ENCODE results near the gene MTHFD1L.
"Not testable (repeated sequence)": the region's sequence is repeated elsewhere in the genome, so short reads cannot be mapped to it uniquely, and the experiment has no call there.

The MTHFD1L gene

GRCh38 chr6:150857062-150857944 is 8.2 kb upstream of the MTHFD1L start:
- no peaks in the 10 kb centered on the region for H3K9me3 Mint-ChIP-seq
- no peak overlapping the region for H3K27ac Mint-ChIP-seq
- peaks cover 9% of the 10 kb centered on the region for H3K27me3 Mint-ChIP-seq
- H3K4me1 Mint-ChIP-seq (ENCODE audit: low read depth), result peaks cover 9% of the 10 kb centered on the region
- H3K4me3 Mint-ChIP-seq, result no peak overlapping the region
- no peaks in the 10 kb centered on the region for H3K36me3 Mint-ChIP-seq (ENCODE audit: low read depth)

GRCh38 chr6:150857945-150858308 is 7.6 kb upstream of the MTHFD1L start:
- Mint-ChIP-seq H3K4me3 (no peak overlapping the region), H3K27ac (no peak overlapping the region), H3K36me3 (ENCODE audit: low read depth) (no peaks in the 10 kb centered on the region), H3K27me3 (peaks cover 15% of the 10 kb centered on the region), H3K9me3 (no peaks in the 10 kb centered on the region), H3K4me1 (ENCODE audit: low read depth) (peaks cover 15% of the 10 kb centered on the region)

GRCh38 chr6:150861448-150862168 is 3.9 kb upstream of the MTHFD1L start:
- H3K27ac Mint-ChIP-seq; H3K9me3 Mint-ChIP-seq; H3K4me3 Mint-ChIP-seq; H3K36me3 Mint-ChIP-seq (ENCODE audit: low read depth): not testable (repeated sequence)
- Mint-ChIP-seq H3K27me3 (peaks cover 23% of the 10 kb centered on the region), H3K4me1 (ENCODE audit: low read depth) (peaks cover 20% of the 10 kb centered on the region)

- Mint-ChIP-seq H3K27ac (no peak overlapping the region), H3K36me3 (ENCODE audit: low read depth) (peaks cover 9% of the 10 kb centered on the region), H3K4me3 (no peak overlapping the region), H3K4me1 (ENCODE audit: low read depth) (peaks cover 28% of the 10 kb centered on the region), H3K27me3 (peaks cover 23% of the 10 kb centered on the region), H3K9me3 (no peaks in the 10 kb centered on the region)
Measured at GRCh38 chr6:150863213-150863928, 2.1 kb upstream of the MTHFD1L start.

GRCh38 chr6:150865043-150865405 is 478 bp upstream of the MTHFD1L start:
- H3K36me3 Mint-ChIP-seq (ENCODE audit: low read depth), result peaks cover 16% of the 10 kb centered on the region
- peak overlapping the region; percentile 86 for H3K27ac Mint-ChIP-seq
- no peaks in the 10 kb centered on the region for H3K9me3 Mint-ChIP-seq
- peak overlapping the region; percentile 82 for H3K4me3 Mint-ChIP-seq
- H3K4me1 Mint-ChIP-seq (ENCODE audit: low read depth), result peaks cover 34% of the 10 kb centered on the region
- H3K27me3 Mint-ChIP-seq, result peaks cover 23% of the 10 kb centered on the region

GRCh38 chr6:150866147-150866990 is 867 bp downstream of the MTHFD1L start:
- Mint-ChIP-seq H3K27me3 (peaks cover 17% of the 10 kb centered on the region), H3K4me3 (peak overlapping the region; percentile 93), H3K36me3 (ENCODE audit: low read depth) (peaks cover 24% of the 10 kb centered on the region)

GRCh38 chr6:150866991-150867501 is 1.5 kb downstream of the MTHFD1L start:
- H3K36me3 Mint-ChIP-seq (ENCODE audit: low read depth), result peaks cover 25% of the 10 kb centered on the region
- H3K27ac Mint-ChIP-seq, result peak overlapping the region; percentile 92
- H3K27me3 Mint-ChIP-seq, result peaks cover 15% of the 10 kb centered on the region
- H3K4me1 Mint-ChIP-seq (ENCODE audit: low read depth), result peaks cover 27% of the 10 kb centered on the region
- H3K9me3 Mint-ChIP-seq, result no peaks in the 10 kb centered on the region
- H3K4me3 Mint-ChIP-seq, result peak overlapping the region; percentile 93

More at GRCh38 chr6:150866147-150866990, 867 bp downstream of the MTHFD1L start:
- Mint-ChIP-seq H3K9me3 (no peaks in the 10 kb centered on the region), H3K4me1 (ENCODE audit: low read depth) (peaks cover 34% of the 10 kb centered on the region), H3K27ac (peak overlapping the region; percentile 94)

GRCh38 chr6:150868759-150869158 is 3.3 kb downstream of the MTHFD1L start:
- Mint-ChIP-seq H3K4me3 (no peak overlapping the region), H3K9me3 (no peaks in the 10 kb centered on the region), H3K36me3 (ENCODE audit: low read depth) (peaks cover 35% of the 10 kb centered on the region), H3K27ac (no peak overlapping the region), H3K27me3 (peaks cover 2% of the 10 kb centered on the region), H3K4me1 (ENCODE audit: low read depth) (peaks cover 19% of the 10 kb centered on the region)

- Mint-ChIP-seq H3K36me3 (ENCODE audit: low read depth) (peaks cover 57% of the 10 kb centered on the region), H3K9me3 (no peaks in the 10 kb centered on the region), H3K27me3 (no peaks in the 10 kb centered on the region), H3K4me3 (no peak overlapping the region), H3K27ac (no peak overlapping the region), H3K4me1 (ENCODE audit: low read depth) (peaks cover 4% of the 10 kb centered on the region)
Measured at GRCh38 chr6:150874179-150874578, 8.7 kb downstream of the MTHFD1L start.

GRCh38 chr6:150875841-150876240 is 10.3 kb downstream of the MTHFD1L start:
- peaks cover 60% of the 10 kb centered on the region for H3K36me3 Mint-ChIP-seq (ENCODE audit: low read depth)
- H3K9me3 Mint-ChIP-seq, result no peaks in the 10 kb centered on the region
- H3K27ac Mint-ChIP-seq, result no peak overlapping the region
- no peaks in the 10 kb centered on the region for H3K27me3 Mint-ChIP-seq
- H3K4me3 Mint-ChIP-seq, result no peak overlapping the region
- no peaks in the 10 kb centered on the region for H3K4me1 Mint-ChIP-seq (ENCODE audit: low read depth)

- Mint-ChIP-seq H3K27me3 (no peaks in the 10 kb centered on the region), H3K27ac (no peak overlapping the region), H3K4me1 (ENCODE audit: low read depth) (no peaks in the 10 kb centered on the region), H3K9me3 (no peaks in the 10 kb centered on the region), H3K4me3 (no peak overlapping the region), H3K36me3 (ENCODE audit: low read depth) (peaks cover 61% of the 10 kb centered on the region)
Measured at GRCh38 chr6:150876598-150876997, 11.1 kb downstream of the MTHFD1L start.

- Mint-ChIP-seq H3K36me3 (ENCODE audit: low read depth) (peaks cover 58% of the 10 kb centered on the region), H3K27me3 (no peaks in the 10 kb centered on the region), H3K9me3 (no peaks in the 10 kb centered on the region), H3K4me1 (ENCODE audit: low read depth) (no peaks in the 10 kb centered on the region), H3K27ac (no peak overlapping the region), H3K4me3 (no peak overlapping the region)
Measured at GRCh38 chr6:150877928-150878327, 12.4 kb downstream of the MTHFD1L start.

- Mint-ChIP-seq H3K9me3 (no peaks in the 10 kb centered on the region), H3K4me3 (no peak overlapping the region), H3K27me3 (no peaks in the 10 kb centered on the region), H3K4me1 (ENCODE audit: low read depth) (no peaks in the 10 kb centered on the region), H3K27ac (no peak overlapping the region), H3K36me3 (ENCODE audit: low read depth) (peaks cover 62% of the 10 kb centered on the region)
Measured at GRCh38 chr6:150878347-150879213, 13.1 kb downstream of the MTHFD1L start.
